ENCODE measurements around the gene MAP1LC3A.

GRCh38 chr20:34529742-34530141, 28.8 kb upstream of the MAP1LC3A start:
- no peak for TF ChIP-seq CTCF (IDR thresholded peaks at IDR 0.05)
- TF ChIP-seq POLR2A (IDR thresholded peaks at IDR 0.05), result no peak

Data from vagina (tissue), 2 donors.